Measurements from ENCODE around the gene COL8A2. TPM values are rescaled to one million over a fixed set of nuclear protein-coding genes. Genes with fewer than 3 reads are reported as not detected.

COL8A2 gene
- total RNA-seq, 4 donors from 2014 or later, result 0.61 to 1.6 (median 0.81) TPM

DNA sequence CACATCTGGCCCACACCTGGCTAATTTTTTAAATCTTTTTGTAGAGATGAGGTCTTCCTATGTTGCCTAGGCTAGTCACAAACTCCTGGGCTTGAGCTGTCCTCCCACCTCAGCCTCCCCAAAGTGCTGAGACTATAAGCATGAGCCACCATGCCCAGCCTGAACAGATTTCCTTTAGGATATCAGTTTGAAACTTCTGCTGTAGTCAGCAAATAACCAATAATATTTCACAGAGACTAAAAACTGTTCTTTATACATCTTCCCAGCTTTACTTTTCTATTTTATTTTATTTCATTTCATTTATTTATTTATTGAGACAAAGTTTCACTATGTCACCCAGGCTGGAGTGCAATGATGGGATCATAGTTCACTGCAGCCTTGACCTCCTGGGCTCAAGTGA is 71.0 kb downstream of the COL8A2 start:
- ATAC-seq, result no peak
- TF ChIP-seq, protein P1, sequence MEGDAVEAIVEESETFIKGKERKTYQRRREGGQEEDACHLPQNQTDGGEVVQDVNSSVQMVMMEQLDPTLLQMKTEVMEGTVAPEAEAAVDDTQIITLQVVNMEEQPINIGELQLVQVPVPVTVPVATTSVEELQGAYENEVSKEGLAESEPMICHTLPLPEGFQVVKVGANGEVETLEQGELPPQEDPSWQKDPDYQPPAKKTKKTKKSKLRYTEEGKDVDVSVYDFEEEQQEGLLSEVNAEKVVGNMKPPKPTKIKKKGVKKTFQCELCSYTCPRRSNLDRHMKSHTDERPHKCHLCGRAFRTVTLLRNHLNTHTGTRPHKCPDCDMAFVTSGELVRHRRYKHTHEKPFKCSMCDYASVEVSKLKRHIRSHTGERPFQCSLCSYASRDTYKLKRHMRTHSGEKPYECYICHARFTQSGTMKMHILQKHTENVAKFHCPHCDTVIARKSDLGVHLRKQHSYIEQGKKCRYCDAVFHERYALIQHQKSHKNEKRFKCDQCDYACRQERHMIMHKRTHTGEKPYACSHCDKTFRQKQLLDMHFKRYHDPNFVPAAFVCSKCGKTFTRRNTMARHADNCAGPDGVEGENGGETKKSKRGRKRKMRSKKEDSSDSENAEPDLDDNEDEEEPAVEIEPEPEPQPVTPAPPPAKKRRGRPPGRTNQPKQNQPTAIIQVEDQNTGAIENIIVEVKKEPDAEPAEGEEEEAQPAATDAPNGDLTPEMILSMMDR (IDR thresholded peaks at IDR 0.05 in 4 of 5, conservative IDR thresholded peaks at IDR 0.05 in 1 of 5), result no peak
- no peak for TF ChIP-seq POLR2A (IDR thresholded peaks at IDR 0.05)
- H3K27ac ChIP-seq, result no peak overlapping the region
- in situ Hi-C loops (cut with MboI; ENCODE audit: low sequenced_read_pairs in 4 of 4) (no loop called here), intact Hi-C loops (cut with DNase I; ENCODE audit: low total_unique reads) (no loop called here)
- no peaks in the 10 kb centered on the region for H3K9me3 ChIP-seq
- peaks cover 0 to 14% of the 10 kb centered on the region in 2 donors for H3K36me3 ChIP-seq
- H3K27me3 ChIP-seq, result no peaks in the 10 kb centered on the region
- H3K4me3 ChIP-seq, result no peak overlapping the region
- DNase-seq, result no peak
- H3K4me1 ChIP-seq, result no peaks in the 10 kb centered on the region

DNA sequence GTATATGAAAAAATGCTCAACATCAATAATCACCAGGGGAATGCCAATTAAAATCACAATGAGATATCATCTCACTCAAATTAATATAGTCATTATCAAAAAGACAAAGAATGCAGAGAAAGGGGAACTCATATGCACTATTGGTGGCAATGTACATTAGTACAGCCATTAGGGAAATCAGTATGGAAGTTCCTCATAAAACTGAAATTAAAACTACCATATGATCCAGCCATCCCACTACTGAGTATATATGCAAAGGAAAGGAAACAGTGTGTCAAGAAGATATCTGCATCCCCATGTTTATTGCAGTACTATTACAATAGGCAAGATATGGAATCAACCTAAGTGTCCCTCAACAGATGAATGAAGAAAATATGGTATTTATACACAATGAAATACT is 73.2 kb downstream of the COL8A2 start:
- in situ Hi-C loops (cut with MboI; ENCODE audit: low sequenced_read_pairs in 4 of 4), result no loop called here
- intact Hi-C loops (cut with DNase I; ENCODE audit: low total_unique reads), result no loop called here
- no peaks in the 10 kb centered on the region for H3K27me3 ChIP-seq
- ATAC-seq, result no peak
- TF ChIP-seq, protein P1 (IDR thresholded peaks at IDR 0.05 in 4 of 5, conservative IDR thresholded peaks at IDR 0.05 in 1 of 5), result no peak
- no peak for TF ChIP-seq POLR2A (IDR thresholded peaks at IDR 0.05)
- no peak for DNase-seq
- no peak overlapping the region for H3K27ac ChIP-seq
- no peak overlapping the region for H3K4me3 ChIP-seq
- no peaks in the 10 kb centered on the region for H3K9me3 ChIP-seq
- H3K36me3 ChIP-seq, result peaks cover 0 to 34% of the 10 kb centered on the region in 2 donors
- H3K4me1 ChIP-seq, result no peaks in the 10 kb centered on the region

Other genes with a start within 250 kb of the COL8A2 start
- 10 to 100 TPM; 11.2 to 12.6 (median 12.4) TPM for gene AGO1, start 242.0 kb downstream of the COL8A2 start, total RNA-seq
- gene AGO3, start 194.1 kb downstream of the COL8A2 start, total RNA-seq, result 10 to 100 TPM; 12.8 to 18.8 (median 13.6) TPM
- not detected for gene TEKT2, start 41.1 kb downstream of the COL8A2 start, total RNA-seq
- gene ADPRS, start 36.3 kb downstream of the COL8A2 start, total RNA-seq, result 10 to 100 TPM; 46.7 to 67.3 (median 54.0) TPM
- gene TRAPPC3, start 24.3 kb upstream of the COL8A2 start, total RNA-seq, result 10 to 100 TPM; 57.5 to 72.4 (median 63.5) TPM
- gene MAP7D1, start 30.9 kb upstream of the COL8A2 start, total RNA-seq, result 100 to 1,000 TPM; 376 to 967 (median 474) TPM
- gene THRAP3, start 99.2 kb upstream of the COL8A2 start, total RNA-seq, result 100 to 1,000 TPM in 3 of 4 donors, 10 to 100 TPM in 1; 88.2 to 174 (median 146) TPM
- gene SH3D21, start 181.1 kb upstream of the COL8A2 start, total RNA-seq, result 1 to 10 TPM in 1 of 4 donors, under 1 TPM in 3; 0.10 to 1.4 (median 0.46) TPM
- 10 to 100 TPM; 10.0 to 19.9 (median 14.8) TPM for gene EVA1B, start 198.4 kb upstream of the COL8A2 start, total RNA-seq